CD8-positive, alpha-beta T cell (primary cell): ENCODE measurements around the gene MAL. TPM values are rescaled to one million over a fixed set of nuclear protein-coding genes. Genes with fewer than 3 reads are reported as not detected.

ENCODE experiments used
- total RNA-seq, 46 experiments: library from RNA in 2 of 46; stranded (reverse) in 2 of 46; gene quantifications; one replicate each; pipeline ENCODE4 v1.2.3 and lab custom pipeline; 2021 to 2026

MAL gene
- total RNA-seq, 2 experiments from 2014 or later: 49.8 to 56.0 TPM

Other genes with a start within 250 kb of the MAL start
- gene TEKT4, start 154.3 kb upstream of the MAL start, total RNA-seq: not detected
- gene MRPS5, start 96.1 kb downstream of the MAL start, total RNA-seq: 10 to 100 TPM; 20.0 to 21.3 TPM
- gene ZNF514, start 134.1 kb downstream of the MAL start, total RNA-seq: 10 to 100 TPM in 1 of 2 experiments, 1 to 10 TPM in 1; 9.7 to 10.2 TPM
- under 1 TPM; 0.25 to 0.27 TPM for gene ZNF2, start 140.1 kb downstream of the MAL start, total RNA-seq
- under 1 TPM; 0.71 to 0.78 TPM for gene ZNF892, start 181.8 kb downstream of the MAL start, total RNA-seq
- under 1 TPM; 0.11 to 0.44 TPM for gene PROM2, start 248.7 kb downstream of the MAL start, total RNA-seq